AG09319 (cell line): Measurements from ENCODE around the gene SLC35F2.
"Not testable (repeated sequence)": the region's sequence is repeated elsewhere in the genome, so short reads cannot be mapped to it uniquely, and the experiment has no call there.

Experiments used
- DNase-seq: peaks from one replicate; pipeline ENCODE4 v3.0.0-alpha.2; 2010; ENCODE audit warnings: low read depth; ENCODE audit errors: extremely low read depth
- TF ChIP-seq, protein P1 (sequence below): IDR thresholded peaks from 2 replicates; pipeline ENCODE4 v1.5.1; 2011; ENCODE audit warnings: low read depth, mild to moderate bottlenecking, inconsistent platforms, low read length, moderate library complexity

Gene SLC35F2

DNA sequence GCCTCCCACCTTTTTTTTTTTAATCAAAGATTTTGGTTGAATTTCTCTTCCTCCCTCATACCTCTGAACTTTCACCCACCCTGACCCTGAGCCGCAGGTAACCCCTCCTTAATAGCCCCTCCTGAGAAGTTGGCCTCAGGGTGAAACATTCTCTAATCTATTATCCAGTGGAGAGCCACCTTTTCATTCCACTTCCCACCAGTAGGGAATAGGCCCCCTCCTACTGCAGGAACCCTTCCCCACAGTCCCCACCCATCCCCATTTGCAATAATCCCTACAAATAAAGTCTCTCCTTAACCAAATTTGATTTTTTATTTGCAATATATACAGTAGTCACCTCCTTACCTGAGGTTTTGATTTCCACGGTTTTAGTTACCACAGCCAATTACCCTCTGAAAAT, 2.1 kb upstream of the SLC35F2 start:
- DNase-seq = no peak
- TF ChIP-seq, protein P1, sequence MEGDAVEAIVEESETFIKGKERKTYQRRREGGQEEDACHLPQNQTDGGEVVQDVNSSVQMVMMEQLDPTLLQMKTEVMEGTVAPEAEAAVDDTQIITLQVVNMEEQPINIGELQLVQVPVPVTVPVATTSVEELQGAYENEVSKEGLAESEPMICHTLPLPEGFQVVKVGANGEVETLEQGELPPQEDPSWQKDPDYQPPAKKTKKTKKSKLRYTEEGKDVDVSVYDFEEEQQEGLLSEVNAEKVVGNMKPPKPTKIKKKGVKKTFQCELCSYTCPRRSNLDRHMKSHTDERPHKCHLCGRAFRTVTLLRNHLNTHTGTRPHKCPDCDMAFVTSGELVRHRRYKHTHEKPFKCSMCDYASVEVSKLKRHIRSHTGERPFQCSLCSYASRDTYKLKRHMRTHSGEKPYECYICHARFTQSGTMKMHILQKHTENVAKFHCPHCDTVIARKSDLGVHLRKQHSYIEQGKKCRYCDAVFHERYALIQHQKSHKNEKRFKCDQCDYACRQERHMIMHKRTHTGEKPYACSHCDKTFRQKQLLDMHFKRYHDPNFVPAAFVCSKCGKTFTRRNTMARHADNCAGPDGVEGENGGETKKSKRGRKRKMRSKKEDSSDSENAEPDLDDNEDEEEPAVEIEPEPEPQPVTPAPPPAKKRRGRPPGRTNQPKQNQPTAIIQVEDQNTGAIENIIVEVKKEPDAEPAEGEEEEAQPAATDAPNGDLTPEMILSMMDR = no peak

DNA sequence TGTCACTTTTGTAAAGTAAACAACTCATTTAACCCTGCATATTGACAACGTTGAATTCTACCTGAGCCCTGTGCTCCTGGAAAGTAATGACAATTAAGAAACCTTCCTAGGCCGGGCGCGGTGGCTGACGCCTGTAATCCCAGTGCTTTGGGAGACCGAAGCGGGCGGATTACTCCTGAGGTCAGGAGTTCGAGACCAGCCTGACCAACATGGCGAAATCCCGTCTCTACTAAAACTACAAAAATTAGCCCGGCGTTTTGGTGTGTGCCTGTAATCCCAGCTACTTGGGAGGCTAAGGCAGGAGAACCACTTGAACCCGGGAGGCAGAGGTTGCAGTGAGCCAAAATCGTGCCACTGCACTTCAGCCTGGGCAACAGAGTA, 1.6 kb upstream of the SLC35F2 start:
- DNase-seq = not testable (repeated sequence)

DNA sequence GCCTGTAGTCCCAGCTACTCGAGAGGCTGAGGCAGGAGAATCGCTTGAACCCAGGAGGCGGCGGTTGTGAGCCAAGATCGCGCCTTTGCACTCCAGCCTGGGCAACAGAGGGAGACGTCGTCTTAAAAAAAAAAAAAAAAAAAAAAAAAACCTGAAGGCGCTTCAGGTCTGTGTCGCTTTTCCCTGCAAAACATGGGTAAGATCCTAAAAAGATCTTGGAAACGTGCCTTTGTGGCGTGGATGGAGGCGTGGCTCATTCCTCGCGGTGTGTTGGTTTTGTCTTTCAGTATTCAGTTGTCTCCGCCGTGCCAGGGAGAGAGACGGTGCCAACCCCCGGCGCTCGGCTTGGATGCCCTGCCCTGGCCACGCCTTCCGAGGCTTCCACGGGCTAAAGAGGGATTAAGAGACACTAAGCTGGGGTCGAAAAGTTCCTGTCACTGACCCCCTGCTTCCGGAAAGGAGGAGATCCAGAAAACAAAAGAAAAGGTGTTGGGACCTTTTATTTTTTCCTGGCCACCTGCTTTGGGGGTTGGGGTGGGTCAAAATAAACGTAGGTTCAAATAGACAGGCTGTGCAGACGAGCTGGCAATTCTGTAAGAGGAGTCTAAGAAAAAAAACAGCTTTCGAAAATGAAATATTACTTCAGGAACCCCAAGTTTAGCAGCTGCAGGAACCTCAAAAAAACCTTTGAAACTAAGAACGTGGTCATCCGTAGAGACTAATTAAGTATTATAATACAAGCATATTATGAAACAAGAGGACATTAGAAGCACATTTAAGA, 1.1 kb upstream of the SLC35F2 start:
- TF ChIP-seq, protein P1 = no peak
- DNase-seq = no peak

DNA sequence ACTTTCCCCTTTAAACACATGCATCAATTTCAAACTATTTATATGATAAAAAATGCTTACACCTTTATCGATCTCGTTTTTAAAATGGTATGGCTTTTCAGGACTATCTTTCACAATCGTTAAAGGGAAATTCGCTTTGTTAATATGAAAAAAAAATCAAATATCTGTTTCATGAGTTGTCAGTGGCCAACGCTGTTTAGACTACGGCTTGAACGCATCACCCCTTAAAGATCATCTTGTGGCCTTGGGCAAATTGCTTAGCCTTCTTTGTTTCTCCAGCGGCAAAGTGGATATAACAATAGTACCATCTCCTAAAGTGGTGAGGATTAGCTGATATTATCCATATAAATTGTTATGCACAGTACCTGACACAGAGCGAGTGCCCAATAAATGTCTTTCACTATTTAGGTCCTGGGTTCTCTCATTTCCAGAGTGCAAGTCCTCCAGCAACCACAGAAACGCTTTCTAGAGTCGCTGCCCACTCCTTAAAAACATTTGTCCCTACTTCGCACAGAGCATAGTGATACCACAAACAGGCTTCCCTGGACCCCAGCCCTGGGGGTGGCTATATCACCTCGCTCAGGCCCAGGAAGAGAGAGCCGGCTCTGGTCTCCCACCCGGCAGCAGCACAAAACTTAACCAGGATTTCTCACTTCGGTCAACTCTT, 904 bp downstream of the SLC35F2 start:
- TF ChIP-seq, protein P1 = no peak
- no peak for DNase-seq

DNA sequence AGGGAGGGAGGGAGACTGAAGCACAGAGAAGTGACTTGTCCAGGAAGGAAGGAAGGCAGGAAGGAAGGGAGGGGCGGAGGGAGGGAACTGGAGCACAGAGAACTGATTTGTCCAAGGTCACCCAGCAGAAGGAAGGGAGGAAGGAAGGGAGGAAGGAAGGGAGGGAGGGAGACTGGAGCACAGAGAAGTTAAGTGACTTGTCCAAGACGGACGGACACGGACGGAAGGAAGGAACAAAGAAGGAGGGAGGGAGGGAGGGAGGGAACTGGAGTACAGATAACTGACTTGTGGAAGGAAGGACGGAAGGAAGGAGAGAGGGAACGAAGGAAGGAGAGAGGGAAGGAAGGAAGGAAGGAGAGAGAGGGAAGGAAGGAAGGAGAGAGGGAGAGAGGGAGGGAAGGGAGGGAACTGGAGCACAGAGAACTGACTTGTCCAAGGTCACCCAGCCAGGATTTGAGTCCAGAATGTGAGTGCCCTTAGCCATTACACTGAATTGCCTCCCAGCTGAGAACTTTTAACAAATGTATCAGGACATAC, 1.5 kb downstream of the SLC35F2 start:
- TF ChIP-seq, protein P1 = no peak

DNA sequence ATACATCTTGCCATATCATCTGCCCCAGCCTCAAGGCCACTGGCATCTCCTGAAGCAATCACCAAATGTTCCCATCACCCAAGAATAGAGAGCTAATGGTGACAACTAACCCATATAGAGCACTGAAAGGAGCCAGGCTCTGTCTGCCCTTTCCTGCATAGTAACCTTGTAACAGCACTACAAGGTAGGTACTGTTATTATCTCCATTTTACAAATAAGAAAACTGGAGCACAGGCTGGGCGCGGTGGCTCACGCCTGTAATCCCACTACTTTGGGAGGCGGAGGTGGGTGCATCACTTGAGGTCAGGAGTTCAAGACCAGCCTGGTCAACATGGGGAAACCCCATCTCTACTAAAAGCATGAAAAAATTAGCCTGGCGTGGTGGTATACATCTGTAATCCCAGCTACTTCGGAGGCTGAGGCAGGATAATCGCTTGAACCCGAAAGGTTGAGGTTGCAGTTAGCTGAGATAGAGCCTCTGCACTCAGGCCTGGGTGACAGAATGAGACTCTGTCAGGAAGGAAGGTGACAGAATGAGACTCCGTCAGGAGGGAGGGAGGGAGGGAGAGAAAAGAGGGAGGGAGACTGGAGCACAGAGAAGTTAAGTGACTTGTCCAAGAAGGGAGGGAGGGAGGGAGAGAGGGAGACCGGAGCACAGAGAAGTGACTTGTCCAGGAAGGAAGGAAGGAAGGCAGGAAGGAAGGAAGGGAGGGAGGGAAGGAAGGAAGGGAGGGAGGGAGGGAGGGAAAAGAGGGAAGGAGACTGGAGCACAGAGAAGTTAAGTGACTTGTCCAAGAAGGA, 2.2 kb downstream of the SLC35F2 start:
- TF ChIP-seq, protein P1 = no peak
- no peak for DNase-seq

More for the DNA sequence above, 1.5 kb downstream of the SLC35F2 start:
- no peak for DNase-seq

DNA sequence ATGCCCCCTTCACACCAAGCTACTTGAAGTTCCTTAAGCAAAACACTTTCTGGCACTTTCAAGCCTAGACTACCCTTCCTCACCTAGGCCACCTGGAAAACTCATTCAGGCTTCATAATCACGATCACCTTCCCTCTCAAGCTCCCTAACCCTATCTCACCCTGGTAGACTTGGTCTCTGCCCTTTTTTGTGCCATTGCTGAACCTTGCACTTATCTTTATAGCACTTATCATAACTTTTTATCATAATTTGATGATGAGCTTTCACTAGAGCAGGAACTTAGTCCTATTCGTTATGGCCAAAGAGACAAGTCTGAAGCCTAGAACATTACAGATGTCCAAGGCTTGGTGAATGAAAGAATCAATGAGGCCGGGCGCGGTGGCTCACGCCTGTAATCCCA, 5.5 kb downstream of the SLC35F2 start:
- DNase-seq = no peak
- TF ChIP-seq, protein P1 = no peak
